Inflammatory macrophage treated with lipopolysaccharide for 1 hour (primary cell): ENCODE data around the gene JAM2.

Source experiments
- DNase-seq, 2 donors: peaks; one replicate each; pipeline ENCODE4 v3.0.0-alpha.2; 2020 to 2022

The JAM2 gene

DNA sequence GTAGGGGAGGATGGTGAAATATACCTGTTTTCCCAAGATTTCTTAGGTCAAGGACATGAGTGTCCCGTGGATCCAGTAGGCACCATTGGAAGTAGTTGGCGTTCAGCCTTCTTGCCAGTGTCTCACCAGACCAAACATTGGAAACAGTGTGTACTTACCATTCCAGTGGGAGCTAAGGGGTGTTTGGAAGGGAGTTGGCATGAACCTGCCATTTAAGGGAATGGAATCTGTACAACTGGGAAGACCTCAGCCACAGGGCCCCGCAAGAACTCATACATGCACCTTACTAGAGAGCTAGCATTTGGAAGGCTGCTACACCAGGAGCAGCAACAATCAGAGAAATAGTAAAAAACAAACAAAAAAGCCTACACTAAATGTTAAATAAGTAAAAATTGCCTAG lies 82.9 kb downstream of the JAM2 start:
- no peak for DNase-seq

DNA sequence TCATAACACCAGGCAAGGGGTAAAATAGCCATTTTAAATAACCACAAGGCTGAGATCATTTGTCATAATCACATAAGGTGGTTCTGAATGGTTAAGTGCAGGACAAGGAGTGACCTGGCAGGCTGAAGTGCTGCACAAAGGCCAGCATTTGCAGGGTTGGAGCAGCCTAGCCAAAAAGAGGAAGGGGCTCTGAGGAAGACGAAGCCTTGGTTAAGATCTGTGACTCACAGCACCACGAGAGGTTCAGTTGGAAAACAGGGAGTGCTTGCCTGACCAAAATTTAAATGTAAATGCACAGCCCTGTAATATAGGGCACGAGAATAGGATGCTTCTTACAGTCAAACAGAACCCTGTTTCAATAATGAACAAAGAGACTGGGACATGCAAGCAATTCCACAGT lies 83.6 kb downstream of the JAM2 start:
- DNase-seq, result peak; percentile 28 to 45

DNA sequence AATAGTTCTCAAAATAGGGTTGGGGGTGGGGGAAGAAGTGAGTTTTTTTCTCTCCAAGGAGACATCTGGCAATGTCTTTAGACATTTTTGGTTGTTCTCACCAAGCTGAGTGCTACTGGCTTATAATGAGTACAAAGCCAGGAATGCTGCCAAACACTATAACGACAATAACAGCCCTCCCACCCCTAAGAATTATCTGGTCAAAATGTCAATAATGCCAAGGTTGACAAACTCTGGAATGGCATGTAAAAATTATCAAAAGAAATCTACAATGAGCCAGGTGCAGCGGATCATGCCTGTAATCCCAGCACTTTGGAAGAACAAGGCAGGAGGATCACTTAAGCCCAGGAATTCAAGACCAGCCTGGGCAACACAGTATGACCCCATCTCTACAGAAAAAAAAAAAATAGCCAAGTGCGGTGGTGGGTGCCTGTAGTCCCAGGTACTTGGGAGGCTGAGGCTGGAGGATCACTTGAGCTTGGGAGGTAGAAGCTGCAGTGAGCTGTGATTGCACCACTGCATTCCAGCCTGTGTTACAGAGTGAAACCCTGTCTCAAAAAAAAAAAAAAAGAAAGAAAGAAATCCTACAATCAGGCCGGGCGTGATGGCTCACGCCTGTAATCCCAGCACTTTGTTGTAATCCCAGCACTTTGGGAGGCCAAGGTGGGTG lies 93.2 kb downstream of the JAM2 start:
- DNase-seq, result no peak

DNA sequence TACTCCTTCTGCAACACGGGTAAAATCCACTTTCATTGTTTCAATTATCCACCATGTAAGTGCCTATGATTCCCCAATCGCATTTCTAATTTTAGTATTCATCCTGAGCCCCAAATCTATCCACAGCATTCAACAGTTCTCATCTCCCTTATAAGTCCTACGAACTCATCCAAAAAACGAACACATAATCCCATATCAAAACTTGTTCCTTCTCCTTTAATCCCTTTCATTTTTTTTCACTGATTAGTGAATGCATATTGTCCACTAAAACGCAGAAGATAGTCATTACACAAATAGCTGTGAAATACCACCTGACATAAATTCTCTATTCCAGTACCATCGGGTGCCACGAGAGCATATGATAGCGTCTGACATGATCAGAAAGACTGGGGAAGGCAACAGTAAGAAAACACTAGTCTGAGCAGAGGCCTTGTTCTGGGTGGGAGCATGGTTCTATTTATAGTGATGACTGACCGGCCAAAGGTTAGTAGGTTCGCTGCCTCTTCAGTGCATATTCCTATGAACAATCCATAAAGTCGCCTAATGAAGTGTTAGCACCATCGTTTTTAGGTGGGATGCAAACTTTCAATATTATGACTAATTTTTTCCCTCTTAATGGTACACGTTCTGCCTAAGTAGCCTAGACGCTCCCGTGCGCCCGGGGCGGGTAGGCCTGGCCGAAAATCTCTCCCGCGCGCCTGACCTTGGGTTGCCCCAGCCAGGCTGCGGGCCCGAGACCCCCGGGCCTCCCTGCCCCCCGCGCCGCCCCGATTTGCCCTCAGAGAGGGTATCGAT lies 95.0 kb downstream of the JAM2 start:
- DNase-seq, result peak; percentile 18 to 52

DNA sequence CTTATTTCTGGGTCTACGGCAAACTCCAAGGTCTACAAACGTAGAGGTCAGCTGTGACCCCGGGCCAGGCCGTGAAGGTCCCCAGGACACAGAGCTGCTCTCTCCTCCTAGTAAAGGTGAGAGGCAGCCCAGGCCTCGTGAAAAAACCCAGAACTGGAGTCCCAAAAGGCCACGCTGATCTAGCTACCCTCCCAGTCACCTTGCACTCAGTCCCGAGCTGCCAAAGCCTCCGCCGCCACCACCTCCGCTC lies 95.5 kb downstream of the JAM2 start:
- DNase-seq, result no peak

DNA sequence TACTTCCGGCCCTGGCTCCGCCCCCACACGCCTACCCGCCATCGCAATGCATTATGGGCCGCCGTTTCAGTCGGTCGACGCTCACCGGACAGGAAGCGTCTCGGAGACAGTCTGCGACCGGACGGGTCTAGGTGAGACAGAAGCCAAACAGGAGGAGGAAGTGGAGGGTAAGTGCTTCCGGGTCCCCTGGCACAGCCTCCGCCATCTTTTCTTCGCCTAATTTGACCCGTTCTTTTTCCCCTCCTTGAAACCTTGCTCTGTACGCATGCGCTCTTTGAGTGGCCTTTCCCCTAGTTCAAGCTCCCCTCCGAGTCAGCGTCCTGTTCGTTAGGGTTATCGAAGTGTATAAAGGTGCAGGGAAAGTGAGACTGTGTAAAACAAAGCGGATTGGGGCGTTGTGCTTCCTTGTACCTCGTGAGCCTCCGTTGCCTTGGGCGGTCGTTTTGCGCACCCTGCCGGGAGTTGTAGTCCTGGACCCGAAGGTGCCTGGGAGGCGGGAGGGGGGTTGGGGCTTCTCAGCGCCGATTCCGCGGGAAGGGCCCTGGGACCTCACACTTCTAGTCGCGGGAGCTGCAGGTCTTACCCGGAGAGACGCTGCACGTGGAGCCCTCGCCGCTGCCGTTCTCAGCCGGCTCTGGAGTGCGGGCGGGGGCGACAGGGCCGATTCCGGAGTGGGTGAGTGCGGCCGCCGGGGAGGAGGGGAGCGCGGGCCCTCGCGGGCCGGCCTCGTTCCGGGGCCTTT lies 96.0 kb downstream of the JAM2 start, which contains the start of the genes ATP5PF and GABPA:
Gene ATP5PF (minus strand): TSS at position 1 of the 742 bp plus-strand sequence. CDS start 5,110 bp downstream, outside the sequence.
Gene GABPA (plus strand): TSS at position 69 of the 742 bp plus-strand sequence. CDS start 6,627 bp downstream, outside the sequence.
- DNase-seq, result peak; percentile 98

DNA sequence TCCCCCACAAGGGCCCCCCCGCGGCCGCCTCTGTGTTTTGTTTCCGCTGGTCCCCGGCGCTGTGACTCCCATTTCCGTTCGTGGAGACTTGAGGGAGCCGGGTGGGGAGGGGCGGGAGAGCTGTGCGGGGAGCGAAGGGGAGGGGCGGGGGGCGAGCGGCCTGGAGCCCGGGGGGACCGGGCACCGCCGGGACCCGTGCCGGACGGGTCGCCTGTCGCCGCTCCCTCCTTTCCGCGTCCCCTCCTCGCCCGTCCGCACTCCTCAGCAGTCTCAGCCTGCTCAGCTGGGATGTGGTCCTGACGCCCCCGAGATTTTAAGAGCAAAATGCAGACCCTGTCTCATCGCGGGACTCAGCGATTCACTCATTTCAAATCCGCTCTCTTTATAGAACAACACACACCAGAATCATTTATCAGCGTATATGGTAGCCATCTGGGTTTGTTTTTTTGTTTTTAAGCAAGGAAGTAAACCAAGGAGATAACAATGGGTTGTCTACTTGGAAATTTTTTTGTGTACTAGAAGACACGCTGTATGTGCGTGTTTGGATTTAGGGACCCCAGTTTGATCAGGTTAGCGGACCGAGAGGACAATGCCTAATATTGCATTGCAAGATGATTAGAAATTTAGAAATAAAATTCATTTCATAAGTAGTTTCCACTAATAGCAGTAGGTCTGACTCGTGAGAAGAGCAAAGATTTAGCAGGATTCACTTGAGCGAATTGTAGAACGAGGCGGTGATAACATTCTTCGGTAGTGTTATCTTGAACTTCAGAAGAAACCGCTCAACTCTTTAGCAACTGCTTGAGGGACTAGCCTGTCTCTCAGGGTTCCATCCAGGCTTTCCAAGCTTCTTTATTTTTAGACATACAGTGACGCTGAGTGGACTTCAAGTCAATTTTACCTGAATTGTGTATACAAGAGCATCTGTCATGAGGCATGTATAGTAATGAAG lies 96.9 kb downstream of the JAM2 start:
- DNase-seq, result peak; percentile 47 to 58

DNA sequence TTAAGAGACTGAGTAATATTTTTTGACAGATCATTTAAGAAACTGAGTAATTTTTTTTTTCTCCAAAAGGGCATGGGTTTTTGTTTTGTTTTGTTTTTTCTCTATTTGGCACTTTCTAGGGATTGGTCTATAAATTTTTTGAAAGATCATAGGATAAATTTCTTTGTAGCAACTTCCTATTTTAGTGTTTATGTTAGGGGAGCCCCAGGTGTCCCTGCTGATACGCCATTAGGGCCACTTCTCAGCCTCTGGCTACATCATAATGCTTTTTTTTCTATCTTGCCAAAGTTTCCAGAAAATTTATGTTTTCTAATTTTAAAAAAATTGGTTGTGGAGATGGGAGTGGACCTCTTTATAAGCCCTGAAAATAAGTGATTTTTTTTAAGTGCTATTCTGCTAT lies 98.4 kb downstream of the JAM2 start:
- no peak for DNase-seq

DNA sequence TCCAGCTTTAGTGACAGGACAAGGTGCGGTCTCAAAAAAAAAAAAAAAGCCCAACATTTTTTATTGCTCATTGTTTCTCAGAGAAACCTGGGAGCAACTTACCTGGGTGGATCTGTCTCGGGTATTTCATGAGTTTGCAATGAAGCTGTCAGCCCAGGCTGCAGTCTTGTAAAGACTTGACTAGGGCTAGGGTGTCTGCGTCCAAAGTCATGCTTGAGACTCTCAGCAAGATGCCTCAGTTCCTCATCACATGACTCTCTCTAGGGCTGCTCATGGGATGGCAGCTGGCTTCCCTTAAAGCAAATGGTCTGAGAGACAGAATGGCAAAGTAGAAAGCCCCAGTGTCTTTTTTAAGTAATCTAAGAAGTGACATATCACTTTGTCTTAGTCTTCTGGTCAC lies 103.8 kb downstream of the JAM2 start:
- DNase-seq, result no peak

DNA sequence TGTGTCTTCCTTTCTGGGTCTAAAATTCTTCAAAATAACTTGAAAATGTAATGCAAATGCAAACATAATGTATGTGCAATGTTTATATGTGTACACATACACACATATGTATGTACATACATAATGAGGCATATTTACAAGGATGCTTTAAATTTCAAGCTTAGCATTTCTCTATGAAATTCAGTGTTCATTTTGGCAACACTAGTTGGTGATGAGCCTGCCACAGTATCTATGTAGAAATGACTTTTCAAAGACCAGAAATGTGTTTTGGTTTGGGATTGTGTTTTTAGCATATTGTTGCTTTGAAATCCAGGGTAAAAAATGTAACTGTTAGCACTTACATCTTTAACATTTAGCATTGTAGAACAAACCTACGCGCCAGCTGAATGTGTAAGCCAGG lies 105.8 kb downstream of the JAM2 start:
- DNase-seq, result no peak

DNA sequence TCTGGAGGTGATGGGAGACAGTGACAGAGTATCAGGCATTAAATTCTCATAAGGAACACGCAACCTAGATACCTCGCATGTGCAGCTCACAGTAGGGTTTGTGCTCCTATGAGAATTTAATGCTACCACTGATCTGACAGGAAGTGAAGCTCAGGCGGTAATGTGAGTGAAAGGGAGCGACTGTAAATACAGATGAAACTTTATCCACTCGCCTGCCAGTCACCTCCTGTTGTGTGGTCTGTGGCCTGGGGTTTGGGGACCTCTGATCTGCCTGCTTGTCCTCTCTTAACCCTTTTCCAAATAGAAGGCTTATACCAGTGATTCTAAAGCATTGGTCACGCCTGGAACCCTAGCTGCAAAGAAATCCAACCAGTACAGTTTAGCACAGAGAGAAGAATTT lies 111.0 kb downstream of the JAM2 start:
- no peak for DNase-seq

DNA sequence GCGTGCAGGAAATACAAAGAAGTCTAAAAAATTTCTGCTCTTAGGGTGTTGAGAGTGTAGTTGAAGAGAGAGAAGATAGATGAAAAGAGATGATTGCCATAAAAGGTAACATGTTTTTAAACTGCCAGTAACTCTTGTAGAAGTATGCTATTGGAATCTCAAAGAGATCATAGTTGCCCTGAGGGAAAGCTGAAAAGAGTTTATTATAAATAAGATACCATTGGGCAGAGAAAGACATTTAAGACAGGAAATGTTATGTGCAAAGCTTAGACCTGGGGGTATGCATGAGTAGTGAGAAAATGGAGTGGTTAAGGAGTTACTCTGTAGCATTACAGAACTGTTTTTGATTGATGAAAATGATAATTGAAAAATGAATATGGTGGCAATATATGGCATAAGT lies 113.4 kb downstream of the JAM2 start:
- no peak for DNase-seq

DNA sequence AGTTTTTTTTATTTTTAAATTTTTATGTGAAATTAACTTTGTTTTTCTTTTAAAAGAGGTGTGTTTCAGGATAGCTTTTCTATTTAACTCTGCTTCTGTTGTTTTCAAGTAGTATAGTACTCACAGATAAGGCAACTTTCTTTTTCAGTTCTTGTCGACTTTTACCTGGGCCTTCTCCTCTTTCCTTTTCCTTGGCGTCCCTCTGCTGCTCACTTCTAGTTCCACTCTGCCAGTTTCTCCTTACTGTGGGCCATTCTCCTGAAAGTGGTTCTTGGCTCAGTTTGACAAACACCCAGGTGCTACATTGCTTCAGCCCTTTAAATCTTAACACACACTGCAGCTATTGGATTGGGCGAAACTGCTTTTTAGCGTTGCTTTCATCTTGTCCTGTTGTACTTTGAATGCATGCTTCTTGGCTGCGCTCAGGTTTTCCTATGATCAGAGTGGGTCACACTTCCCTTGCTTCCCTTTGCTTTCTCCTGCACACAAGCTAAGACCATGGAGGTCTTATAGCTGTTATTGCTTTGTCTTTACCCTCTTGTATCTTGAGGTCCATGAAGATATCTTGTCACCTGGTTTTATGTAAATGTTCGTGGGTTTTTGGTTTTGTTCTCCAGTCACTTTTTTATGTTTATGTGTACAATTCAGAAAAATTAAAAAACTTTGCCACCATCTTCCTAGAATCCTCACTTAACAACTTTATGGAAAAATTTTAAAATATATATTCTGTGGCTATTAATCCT lies 117.3 kb downstream of the JAM2 start:
- no peak for DNase-seq

DNA sequence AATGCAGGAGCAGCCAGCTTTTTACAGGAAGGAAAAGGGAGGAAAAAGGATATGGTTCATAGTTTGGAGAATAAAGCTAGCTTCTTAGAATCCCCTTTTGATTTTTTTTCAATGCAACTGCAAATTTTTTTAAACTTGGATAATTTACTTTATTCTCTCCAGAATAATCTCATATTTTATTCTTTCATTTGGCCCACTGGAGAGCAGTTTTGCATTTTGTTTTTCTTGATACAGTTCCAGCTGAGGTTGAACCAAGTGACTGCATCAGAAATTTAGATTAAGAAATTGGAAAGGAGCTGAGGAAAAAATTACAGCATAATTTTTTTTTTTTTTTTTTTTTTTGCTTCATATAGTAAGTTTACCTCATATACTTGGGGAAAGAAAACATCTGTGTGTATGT lies 118.5 kb downstream of the JAM2 start:
- DNase-seq, result no peak

DNA sequence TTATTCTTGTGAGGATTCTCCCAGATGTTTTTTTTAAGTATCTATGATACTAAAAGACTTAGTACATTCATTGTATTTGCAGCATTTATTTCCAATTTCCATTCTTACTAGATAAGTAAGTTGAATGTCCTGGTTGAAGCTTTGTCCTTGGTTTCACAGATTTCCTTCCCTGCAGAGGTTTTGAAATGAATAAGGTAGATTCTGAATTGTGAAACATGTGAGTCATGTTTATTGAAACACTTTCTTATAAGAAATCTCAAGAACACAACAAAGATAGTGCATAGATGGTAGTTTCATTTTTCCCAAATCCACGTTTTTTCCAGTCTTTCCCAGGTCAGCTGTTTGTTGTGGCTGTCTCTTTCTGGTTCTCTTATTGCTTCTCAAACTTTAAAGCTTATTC lies 120.5 kb downstream of the JAM2 start:
- no peak for DNase-seq

DNA sequence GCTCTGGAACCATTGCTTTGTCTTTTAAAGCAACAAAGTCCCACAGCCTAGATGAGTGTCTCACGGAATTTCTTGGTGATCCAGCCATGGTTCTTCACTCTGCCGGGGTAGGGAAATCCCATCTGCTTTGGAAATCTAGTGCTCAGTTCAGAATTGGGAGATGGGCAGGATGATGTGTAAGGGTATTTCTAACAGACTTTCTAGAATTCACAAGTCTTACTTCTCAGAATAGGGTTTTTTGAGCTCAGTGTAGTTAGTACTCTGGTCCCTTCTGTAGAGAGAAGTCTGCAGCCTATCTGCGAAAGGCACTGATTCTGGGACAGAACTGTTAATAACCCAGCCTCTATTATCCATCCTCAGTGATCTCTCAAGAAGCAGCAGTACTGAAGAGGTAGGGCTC lies 121.0 kb downstream of the JAM2 start:
- no peak for DNase-seq

DNA sequence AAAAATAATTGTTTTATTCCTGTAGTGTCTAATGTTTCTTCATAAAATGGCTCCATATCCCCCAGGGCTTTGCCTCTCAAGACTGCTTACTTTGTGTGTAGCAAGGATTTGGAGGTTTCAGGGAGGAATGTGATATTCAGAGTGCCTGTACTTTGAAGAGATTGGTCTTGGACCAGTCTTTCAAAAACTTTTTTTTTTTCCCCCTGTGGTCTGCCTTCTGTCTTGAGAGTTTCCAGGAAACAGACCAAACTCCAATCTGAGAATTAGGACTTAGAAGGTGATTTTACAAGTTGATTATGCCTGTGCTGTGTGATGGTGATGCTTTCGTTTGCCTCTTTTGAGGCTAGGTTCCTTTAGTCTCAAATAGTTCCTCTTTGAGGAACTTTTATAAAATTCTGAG lies 121.6 kb downstream of the JAM2 start:
- DNase-seq, result no peak

DNA sequence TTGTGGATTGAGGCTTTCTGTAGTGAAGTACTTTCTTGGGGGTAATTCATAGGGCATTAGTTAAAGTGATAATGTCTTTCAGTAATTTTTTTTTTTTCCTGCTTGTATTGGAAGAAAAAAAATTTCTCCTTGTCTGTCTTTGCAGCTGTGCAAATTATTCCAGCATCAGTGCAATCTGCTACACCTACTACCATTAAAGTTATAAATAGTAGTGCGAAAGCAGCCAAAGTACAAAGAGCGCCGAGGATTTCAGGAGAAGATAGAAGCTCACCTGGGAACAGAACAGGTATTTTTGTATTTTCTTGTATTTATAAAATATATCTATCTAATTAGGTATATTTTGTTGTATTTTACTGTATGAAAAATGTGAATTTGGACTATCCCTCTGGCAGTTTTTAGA lies 125.0 kb downstream of the JAM2 start:
- no peak for DNase-seq
